GM21423 (cell line): Measurements from ENCODE around the gene PRKN.

Experiments used
- ATAC-seq: cut with Tn5 transposase; IDR thresholded peaks from one replicate; pipeline ENCODE4 v1.9.1; 2021; ENCODE audit warnings: mild to moderate bottlenecking, moderate library complexity; ENCODE audit not compliant: unreplicated experiment

Gene PRKN

GRCh38 chr6:162203287-162203686 lies 524.3 kb downstream of the PRKN start:
- ATAC-seq: no peak

- no peak for ATAC-seq
Measured at GRCh38 chr6:162200945-162201690, 526.4 kb downstream of the PRKN start.

GRCh38 chr6:162200041-162200440 lies 527.5 kb downstream of the PRKN start:
- no peak for ATAC-seq

- no peak for ATAC-seq
Measured at GRCh38 chr6:162198925-162199324, 528.6 kb downstream of the PRKN start.

GRCh38 chr6:162198076-162198475 lies 529.5 kb downstream of the PRKN start:
- ATAC-seq: no peak

GRCh38 chr6:162195441-162195840 lies 532.1 kb downstream of the PRKN start:
- no peak for ATAC-seq

GRCh38 chr6:162190981-162191380 lies 536.6 kb downstream of the PRKN start:
- ATAC-seq: no peak

GRCh38 chr6:162187168-162187935 lies 540.2 kb downstream of the PRKN start:
- ATAC-seq: no peak

- no peak for ATAC-seq
Measured at GRCh38 chr6:162184465-162184864, 543.1 kb downstream of the PRKN start.

GRCh38 chr6:162181741-162182401 lies 545.7 kb downstream of the PRKN start:
- ATAC-seq: no peak

- no peak for ATAC-seq
Measured at GRCh38 chr6:162181111-162181510, 546.5 kb downstream of the PRKN start.

- no peak for ATAC-seq
Measured at GRCh38 chr6:162179196-162179951, 548.2 kb downstream of the PRKN start.

- no peak for ATAC-seq
Measured at GRCh38 chr6:162178666-162179065, 548.9 kb downstream of the PRKN start.

GRCh38 chr6:162178266-162178665 lies 549.3 kb downstream of the PRKN start:
- ATAC-seq: no peak

- ATAC-seq: no peak
Measured at GRCh38 chr6:162177746-162178145, 549.8 kb downstream of the PRKN start.

GRCh38 chr6:162173466-162173865 lies 554.1 kb downstream of the PRKN start:
- ATAC-seq: no peak

GRCh38 chr6:162165479-162165878 lies 562.1 kb downstream of the PRKN start:
- no peak for ATAC-seq

GRCh38 chr6:162157167-162157870 lies 570.2 kb downstream of the PRKN start:
- peak; percentile 74 for ATAC-seq

GRCh38 chr6:162156146-162156545 lies 571.4 kb downstream of the PRKN start:
- ATAC-seq: no peak

GRCh38 chr6:162154930-162155329 lies 572.6 kb downstream of the PRKN start:
- ATAC-seq: no peak
